GM19395 (cell line): ENCODE data around the gene ZNF519.

Experiments
- ATAC-seq: cut with Tn5 transposase; IDR thresholded peaks from one replicate; pipeline ENCODE4 v1.9.1; 2021; ENCODE audit warnings: mild to moderate bottlenecking, moderate library complexity; ENCODE audit not compliant: unreplicated experiment

The ZNF519 gene

GRCh38 chr18:14100503-14101286 lies 31.5 kb downstream of the ZNF519 start:
- no peak for ATAC-seq

- no peak for ATAC-seq
These were observed 33.8 kb downstream of the ZNF519 start for GRCh38 chr18:14098428-14098827.

GRCh38 chr18:14097761-14098160 lies 34.5 kb downstream of the ZNF519 start:
- no peak for ATAC-seq

- ATAC-seq = peak; percentile 51
These were observed 38.8 kb downstream of the ZNF519 start for GRCh38 chr18:14093307-14093915.

- ATAC-seq = no peak
These were observed 39.5 kb downstream of the ZNF519 start for GRCh38 chr18:14092625-14093306.

DNA sequence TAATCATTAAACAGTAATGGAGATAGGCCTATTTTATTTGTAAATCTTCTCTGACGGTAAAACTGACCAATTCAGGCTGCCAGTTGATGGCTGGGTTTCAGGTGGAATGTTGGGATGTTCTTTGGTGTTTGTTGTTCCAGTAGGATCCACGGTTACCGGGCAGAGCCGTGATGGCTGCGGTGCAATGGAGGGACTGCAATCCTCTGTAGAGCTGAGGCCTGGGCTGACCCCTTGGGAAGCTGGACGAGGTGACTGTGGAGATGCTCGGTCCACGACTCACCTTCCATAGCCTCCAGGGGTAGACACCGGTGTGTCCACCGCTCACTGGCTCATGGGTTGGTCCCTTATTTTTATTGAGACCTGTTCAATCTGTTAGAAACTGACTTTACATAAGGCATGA lies 42.5 kb downstream of the ZNF519 start:
- no peak for ATAC-seq

DNA sequence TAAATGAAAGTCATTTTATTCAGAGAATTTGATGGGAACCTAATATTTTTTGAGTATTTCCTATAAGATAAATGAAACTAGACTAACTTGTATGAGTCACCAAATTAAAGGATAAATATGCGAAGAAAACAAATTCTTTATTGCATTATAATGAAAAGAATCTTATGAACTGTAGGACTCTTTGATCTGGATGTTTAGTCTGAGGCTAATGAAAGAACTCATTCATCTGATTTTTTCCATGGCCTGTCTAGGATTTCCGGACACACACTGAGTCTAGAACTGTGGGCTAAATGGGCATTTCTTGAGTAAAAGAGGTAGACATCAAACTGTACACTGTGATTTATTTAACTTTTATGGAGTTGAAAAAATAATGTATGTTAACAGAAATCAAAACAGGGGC lies 43.0 kb downstream of the ZNF519 start:
- ATAC-seq = no peak

- ATAC-seq = no peak
These were observed 45.6 kb downstream of the ZNF519 start for GRCh38 chr18:14086458-14087231.

DNA sequence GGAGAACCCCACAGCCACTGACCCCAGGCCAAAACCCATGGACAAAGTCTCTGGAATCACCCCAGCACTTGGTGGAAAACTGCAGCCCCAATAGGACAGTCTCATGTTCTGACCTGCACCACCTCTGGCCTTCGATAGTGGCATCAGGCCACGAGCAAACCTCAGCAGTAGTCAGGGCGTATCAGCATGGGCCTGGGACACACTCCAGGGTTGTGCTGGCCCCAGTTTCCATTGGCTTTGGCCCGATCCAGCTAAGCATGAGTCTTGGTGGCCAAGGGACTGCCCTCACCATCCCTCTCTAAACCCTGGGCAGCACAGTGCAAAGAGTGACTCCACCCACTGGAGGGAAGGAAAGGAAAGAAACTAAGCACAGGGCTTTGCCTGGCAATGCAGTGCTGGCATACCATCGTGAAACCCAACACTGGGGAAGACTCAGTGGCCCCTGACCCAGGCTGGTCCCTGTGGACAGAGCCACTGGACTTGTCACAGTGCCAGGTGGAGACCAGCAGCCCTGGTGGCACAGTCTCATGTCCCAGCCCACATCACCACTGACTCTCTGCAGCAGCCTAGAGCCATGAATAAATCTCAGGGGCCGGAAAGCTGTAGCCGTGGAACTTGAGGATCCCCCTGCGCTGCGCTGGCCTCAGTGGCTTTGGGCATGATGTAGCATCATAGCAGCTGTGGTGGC lies 46.3 kb downstream of the ZNF519 start:
- no peak for ATAC-seq

DNA sequence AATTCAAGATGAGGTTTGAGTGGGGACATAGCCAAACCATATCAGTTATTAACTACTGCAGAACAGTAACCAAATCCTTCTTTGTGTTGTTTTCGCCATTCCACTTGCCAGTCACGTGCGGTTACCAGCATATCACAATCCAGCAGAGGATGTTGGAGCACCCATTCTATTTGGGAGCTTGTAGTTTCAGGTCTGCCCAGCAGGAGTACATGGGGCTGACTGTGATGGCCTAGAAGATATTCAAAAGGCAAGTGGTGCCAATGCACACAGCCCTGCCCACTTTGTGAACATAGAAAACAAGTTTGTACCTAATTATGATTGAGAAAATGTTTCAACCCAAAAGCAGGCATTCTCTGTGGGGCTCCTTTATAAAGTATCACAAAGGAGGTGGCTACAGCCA lies 57.0 kb downstream of the ZNF519 start:
- no peak for ATAC-seq

- ATAC-seq = no peak
These were observed 58.0 kb downstream of the ZNF519 start for GRCh38 chr18:14074187-14074586.

DNA sequence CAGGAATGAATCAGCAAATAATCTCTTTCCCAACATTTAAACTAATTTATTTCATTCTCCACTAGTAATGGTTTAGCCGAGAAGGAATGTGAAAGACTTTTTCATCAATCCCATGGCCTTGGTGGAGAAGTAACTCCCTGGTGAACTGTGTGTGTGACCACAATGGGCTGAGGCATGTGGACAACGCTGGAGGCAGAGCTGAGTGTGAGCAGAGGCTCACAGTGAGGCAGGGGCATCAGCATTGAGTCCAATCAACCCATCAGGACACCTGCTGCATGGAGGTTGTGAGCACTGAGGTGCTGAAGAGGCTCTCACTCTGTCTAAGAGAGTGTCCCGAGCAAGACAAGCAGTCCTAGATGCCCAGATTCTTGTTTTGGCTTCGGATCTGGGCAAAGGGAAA lies 78.6 kb downstream of the ZNF519 start:
- ATAC-seq = no peak
